MM.1S (cell line): ENCODE results near the gene TNP2.

Experiments
- DNase-seq: peaks from one replicate; pipeline ENCODE4 v3.0.0-alpha.2; 2015
- H2AFZ ChIP-seq: fragments of 300-600 bp; sonication (generic); 2 replicates; pipeline ENCODE4 v1.6.0; 2016; ENCODE audit warnings: antibody characterized with exemption, low read length
- H3F3A ChIP-seq: fragments of 300-600 bp; sonication (generic); 2 replicates; pipeline ENCODE4 v1.6.1; 2016; ENCODE audit warnings: mild to moderate bottlenecking, antibody characterized with exemption, low read length, moderate library complexity, mixed read lengths; ENCODE audit not compliant: insufficient read depth
- H3K27ac ChIP-seq: fragments of 300-600 bp; sonication (generic); 2 replicates; pipeline ENCODE4 v1.5.1; 2016; ENCODE audit warnings: mild to moderate bottlenecking, low read length
- H3K27me3 ChIP-seq: fragments of 300-600 bp; sonication (generic); replicated peaks from 2 replicates; pipeline ENCODE4 v1.6.0; 2016; ENCODE audit warnings: low read length; ENCODE audit not compliant: insufficient read depth
- H3K36me3 ChIP-seq: fragments of 300-600 bp; sonication (generic); replicated peaks from 2 replicates; pipeline ENCODE4 v1.6.1; 2016; ENCODE audit warnings: mild to moderate bottlenecking, low read length, mixed read lengths; ENCODE audit not compliant: insufficient read depth
- H3K4me1 ChIP-seq: fragments of 300-600 bp; sonication (generic); 2 replicates; pipeline ENCODE4 v1.6.1; 2016; ENCODE audit warnings: low read length, mixed read lengths
- H3K4me2 ChIP-seq: fragments of 300-600 bp; sonication (generic); 2 replicates; pipeline ENCODE4 v1.6.0; 2016; ENCODE audit warnings: low read depth, low read length
- H3K4me3 ChIP-seq: fragments of 300-600 bp; sonication (generic); 2 replicates; pipeline ENCODE4 v1.5.1; 2016; ENCODE audit warnings: low read length, mixed read lengths
- H3K79me2 ChIP-seq: fragments of 300-600 bp; sonication (generic); 2 replicates; pipeline ENCODE4 v1.6.1; 2016; ENCODE audit warnings: mixed run types, low read length, mixed read lengths
- H3K9ac ChIP-seq: fragments of 300-600 bp; sonication (generic); 2 replicates; pipeline ENCODE4 v1.6.1; 2016; ENCODE audit warnings: low read length, mixed read lengths
- H3K9me2 ChIP-seq: fragments of 300-600 bp; sonication (generic); replicated peaks from 2 replicates; pipeline ENCODE4 v1.6.1; 2016; ENCODE audit warnings: mild to moderate bottlenecking, low read length, mixed read lengths; ENCODE audit not compliant: insufficient read depth
- H3K9me3 ChIP-seq: fragments of 300-600 bp; sonication (generic); replicated peaks from 2 replicates; pipeline ENCODE4 v1.6.1; 2016; ENCODE audit warnings: mild to moderate bottlenecking, low read length, mixed read lengths; ENCODE audit not compliant: insufficient read depth
- H4K20me1 ChIP-seq: fragments of 300-600 bp; sonication (generic); 2 replicates; pipeline ENCODE4 v1.6.1; 2016; ENCODE audit warnings: mild to moderate bottlenecking, low read length, moderate library complexity, mixed read lengths; ENCODE audit not compliant: insufficient read depth
- CTCF ChIP-seq: fragments of 300-600 bp; sonication (generic); IDR thresholded peaks from 2 replicates; pipeline ENCODE4 v1.5.1; 2016; ENCODE audit warnings: antibody characterized with exemption, low read length, mixed read lengths
- EZH2 ChIP-seq: fragments of 300-600 bp; sonication (generic); optimal IDR thresholded peaks from 2 replicates; pipeline ENCODE3; 2017; ENCODE audit warnings: low read depth, mild to moderate bottlenecking, antibody characterized with exemption, low read length, mixed read lengths
- EZH2phosphoT487 ChIP-seq: fragments of 300-600 bp; sonication (generic); IDR thresholded peaks from 2 replicates; pipeline ENCODE4 v1.6.1; 2018; ENCODE audit warnings: antibody characterized with exemption, low read length

Gene TNP2

GRCh38 chr16:11229906-11230305 is 39.2 kb downstream of the TNP2 start:
- Histone ChIP-seq H2AFZ (no peak overlapping the region), H3K36me3 (no peaks in the 10 kb centered on the region), H3K4me3 (no peak overlapping the region), H3K9me3 (no peaks in the 10 kb centered on the region), H3K4me1 (peaks cover 14% of the 10 kb centered on the region), H3K27me3 (peaks cover 3% of the 10 kb centered on the region; the same call in 1 of the 2 replicates), H3K27ac (no peak overlapping the region), H3K9me2 (no peaks in the 10 kb centered on the region), H3K79me2 (no peaks in the 10 kb centered on the region), H3K9ac (no peak overlapping the region), H3F3A (no peaks in the 10 kb centered on the region), H4K20me1 (no peaks in the 10 kb centered on the region), H3K4me2 (no peak overlapping the region)
- no peak for TF ChIP-seq EZH2phosphoT487
- no peak for TF ChIP-seq EZH2
- no peak for TF ChIP-seq CTCF
- DNase-seq = no peak

- H3K27ac ChIP-seq = no peak overlapping the region
- no peak overlapping the region for H2AFZ ChIP-seq
- no peaks in the 10 kb centered on the region for H3K36me3 ChIP-seq
- H3F3A ChIP-seq = no peaks in the 10 kb centered on the region
- no peaks in the 10 kb centered on the region for H3K9me3 ChIP-seq
- TF ChIP-seq CTCF (no peak), EZH2 (no peak), EZH2phosphoT487 (no peak)
- H3K9me2 ChIP-seq = no peaks in the 10 kb centered on the region
- peaks cover 3% of the 10 kb centered on the region; the same call in 1 of the 2 replicates for H3K27me3 ChIP-seq
- H3K4me1 ChIP-seq = peaks cover 18% of the 10 kb centered on the region
- H3K4me2 ChIP-seq = no peak overlapping the region
- no peak overlapping the region for H3K4me3 ChIP-seq
- H3K9ac ChIP-seq = no peak overlapping the region
- H3K79me2 ChIP-seq = no peaks in the 10 kb centered on the region
- no peak for DNase-seq
- H4K20me1 ChIP-seq = no peaks in the 10 kb centered on the region
Measured at GRCh38 chr16:11229432-11229831, 39.7 kb downstream of the TNP2 start.

GRCh38 chr16:11225677-11226549 is 43.2 kb downstream of the TNP2 start:
- Histone ChIP-seq H2AFZ (peak overlapping the region; percentile 8; the same call in 1 of the 2 replicates), H3K79me2 (no peaks in the 10 kb centered on the region), H3K27me3 (peaks cover 6% of the 10 kb centered on the region; the same call in 1 of the 2 replicates), H3F3A (no peaks in the 10 kb centered on the region), H3K4me2 (peak overlapping the region; percentile 89), H3K27ac (no peak overlapping the region), H3K4me1 (peaks cover 14% of the 10 kb centered on the region), H3K9ac (no peak overlapping the region), H3K9me2 (no peaks in the 10 kb centered on the region), H3K4me3 (peak overlapping the region; percentile 44), H3K36me3 (no peaks in the 10 kb centered on the region), H3K9me3 (no peaks in the 10 kb centered on the region), H4K20me1 (no peaks in the 10 kb centered on the region)
- no peak for DNase-seq
- TF ChIP-seq CTCF = no peak
- TF ChIP-seq EZH2phosphoT487 = no peak
- no peak for TF ChIP-seq EZH2
